ENCODE data around the gene MT4.

- no peak for TF ChIP-seq FOXM1 (IDR thresholded peaks at IDR 0.05; ENCODE audit: borderline replicate concordance)
- no peak for TF ChIP-seq FOXK2 (IDR thresholded peaks at IDR 0.05)
- no peak for TF ChIP-seq PKNOX1 (IDR thresholded peaks at IDR 0.05)
- no peak for TF ChIP-seq HDGF (IDR thresholded peaks at IDR 0.05; ENCODE audit: borderline replicate concordance)
- no peak for TF ChIP-seq SP1 (IDR thresholded peaks at IDR 0.05)
- TF ChIP-seq TARDBP (IDR thresholded peaks at IDR 0.05), result no peak
- TF ChIP-seq ELF4 (IDR thresholded peaks at IDR 0.05), result no peak
- TF ChIP-seq CTBP1 (IDR thresholded peaks at IDR 0.05; ENCODE audit: borderline replicate concordance), result no peak
- no peak for TF ChIP-seq ZNF384 (IDR thresholded peaks at IDR 0.05)
- TF ChIP-seq ARNT (IDR thresholded peaks at IDR 0.05), result no peak
- TF ChIP-seq L3MBTL2 (conservative IDR thresholded peaks at IDR 0.05), result no peak
- TF ChIP-seq BHLHE40 (IDR thresholded peaks at IDR 0.05; ENCODE audit: borderline replicate concordance), result no peak
Observed at GRCh38 chr16:56530872-56531271, 34.0 kb upstream of the MT4 start.
